ENCODE measurements around the gene RFTN1. TPM values are rescaled to one million over a fixed set of nuclear protein-coding genes. Genes with fewer than 3 reads are reported as not detected.
A peak's percentile ranks its signal among the peaks of the same experiment; 100 is the strongest.

RFTN1 gene
- total and polyA plus RNA-seq, 9 of the 15 experiments (the other 6 are each of a cell fraction or from before 2014, with no cell fraction given) = 0.08 to 0.51 (median 0.11) TPM; not detected in 6

- no peaks in the 10 kb centered on the region for H3K36me3 ChIP-seq (ENCODE audit: control insufficient read depth, insufficient read depth, low read length)
- BruUV-seq (replicated peaks) = no TSS peak
- no peak overlapping the region for H3K4me3 ChIP-seq
- intact Hi-C loops (cut with micrococcal nuclease) = no loop called here
- H3K27me3 ChIP-seq (ENCODE audit: control insufficient read depth in 2 of 2, insufficient read depth in 2 of 2, low read length in 2 of 2) = peaks cover 42 to 57% of the 10 kb centered on the region in 2 experiments
- H3K79me2 ChIP-seq (ENCODE audit: control insufficient read depth, insufficient read depth, low read length) = no peaks in the 10 kb centered on the region
- no peak overlapping the region for H3K9ac ChIP-seq (ENCODE audit: insufficient read depth in 1 of 2, low read depth in 2 of 2, low read length in 2 of 2)
- WGBS (ENCODE audit: insufficient coverage, low coverage, missing lambda C conversion rate) = 4% methylated on average over 9 of the region's 9 CpGs
- ChIA-PET POLR2A (interaction anchor here (0.7 kb wide), 2 partner anchors 15 to 39 kb away, joined by 3 to 5 read pairs; no protein-coding TSS in a partner anchor), CTCF (ENCODE audit: low intra/inter-chr PET ratio) (no interaction called here)
- H3K4me2 ChIP-seq (ENCODE audit: insufficient read depth, low read length) = no peak overlapping the region
- peaks cover 0 to 15% of the 10 kb centered on the region in 2 experiments; a peak in 2 of 5 replicates for H3K4me1 ChIP-seq (replicated peaks in 1 of 2; ENCODE audit: control insufficient read depth in 2 of 2, insufficient read depth in 2 of 2, low read length in 2 of 2)
- H2AFZ ChIP-seq (ENCODE audit: low read depth, low read length) = no peak overlapping the region
- no peaks in the 10 kb centered on the region for H4K20me1 ChIP-seq (replicated peaks; ENCODE audit: control insufficient read depth, insufficient read depth, low read length)
- H3K9me1 ChIP-seq (ENCODE audit: control insufficient read depth, insufficient read depth, low read length) = no peaks in the 10 kb centered on the region
- DNase-seq (ENCODE audit: extremely low read depth in 1 of 4, low spot score in 3 of 4) (no peak), ATAC-seq (no peak), FAIRE-seq (no peak)
- no peak for TF ChIP-seq BRD9 (IDR thresholded peaks at IDR 0.05; ENCODE audit: low read depth, partially characterized antibody)
- TF ChIP-seq FOXA3 (CRISPR knock-in tag; conservative IDR thresholded peaks at IDR 0.05 in 1 of 2, IDR thresholded peaks at IDR 0.05 in 1 of 2) = no peak
- TF ChIP-seq DDX20 (tag; IDR thresholded peaks at IDR 0.05; ENCODE audit: low read depth) = no peak
- TF ChIP-seq ZFP36 (IDR thresholded peaks at IDR 0.05; ENCODE audit: low read depth, low read length, partially characterized antibody) = peak; percentile 50
- no peak for TF ChIP-seq TCF7L2 (IDR thresholded peaks at IDR 0.05; ENCODE audit: low read depth, low read length)
- TF ChIP-seq C11orf30 (IDR thresholded peaks at IDR 0.05; ENCODE audit: low read depth) = no peak
- no peak for TF ChIP-seq KAT8 (IDR thresholded peaks at IDR 0.05; ENCODE audit: low read depth)
- no peak for TF ChIP-seq ZNF239 (CRISPR knock-in tag; IDR thresholded peaks at IDR 0.05)
- TF ChIP-seq ARID1B (IDR thresholded peaks at IDR 0.05) = no peak
- peak; percentile 90 for TF ChIP-seq RBM25 (IDR thresholded peaks at IDR 0.05; ENCODE audit: low read depth, low read length, severe bottlenecking)
- no peak for TF ChIP-seq ZNF699 (CRISPR knock-in tag; IDR thresholded peaks at IDR 0.05; ENCODE audit: insufficient replicate concordance)
- H3K27ac ChIP-seq (ENCODE audit: extremely low read depth, low read depth, low read length) = no peak overlapping the region
- H3K9me3 ChIP-seq (replicated peaks; ENCODE audit: control insufficient read depth, insufficient read depth, low read depth, low read length) = no peaks in the 10 kb centered on the region
- in situ Hi-C loops (cut with MboI) = no loop called here
These were observed 662 bp upstream of the RFTN1 start for GRCh38 chr3:16514021-16514700.
